HepG2 (cell line): Measurements from ENCODE around the gene ZNRF3. TPM values are rescaled to one million over a fixed set of nuclear protein-coding genes. Genes with fewer than 3 reads are reported as not detected.

Source experiments
- CEBPB ChIP-seq: IDR thresholded peaks from 2 replicates; pipeline ENCODE4 v1.6.1; 2011; ENCODE audit warnings: low read depth, low read length, improper control_type of control experiment, borderline replicate concordance
- EP300 ChIP-seq, 3 experiments: sonication (generic) in 1 of 3; formaldehyde crosslinking in 1 of 3; IDR thresholded peaks; 2 replicates each; pipeline versions ENCODE4 v1.5.1 to v1.6.1; 2011 to 2020; ENCODE audit warnings: low read depth in 2 of 3, low read length in 2 of 3, borderline replicate concordance in 1 of 3, improper control_type of control experiment in 1 of 3, mild to moderate bottlenecking in 1 of 3, missing genetic modification reagents in 1 of 3, moderate library complexity in 1 of 3
- IRX3 ChIP-seq: sonication (generic); formaldehyde crosslinking; IDR thresholded peaks from 2 replicates; pipeline ENCODE4 v1.8.1; 2023; ENCODE audit warnings: mild to moderate bottlenecking, low read depth, missing genetic modification reagents, borderline replicate concordance
- KDM3A ChIP-seq: IDR thresholded peaks from 2 replicates; pipeline ENCODE4 v1.6.1; 2018; ENCODE audit warnings: low read depth, missing compliant biosample characterization
- MBNL3 ChIP-seq: fragments of 250-450 bp; sonication (Bioruptor Pico); conservative IDR thresholded peaks from 2 replicates; pipeline ENCODE4 v1.8.0; 2022; ENCODE audit warnings: mild to moderate bottlenecking, inconsistent platforms
- MED13 ChIP-seq: sonication (generic); formaldehyde crosslinking; IDR thresholded peaks from 2 replicates; pipeline ENCODE4 v1.5.0; 2020; ENCODE audit warnings: missing genetic modification reagents
- NR2F6 ChIP-seq, 2 experiments: IDR thresholded peaks; 2 replicates each; pipeline ENCODE4 v1.6.1; 2016; ENCODE audit warnings: antibody characterized with exemption in 1 of 2, mild to moderate bottlenecking in 1 of 2
- ZMYM4 ChIP-seq: sonication (generic); formaldehyde crosslinking; IDR thresholded peaks from 2 replicates; pipeline ENCODE4 v1.8.1; 2023; ENCODE audit warnings: mild to moderate bottlenecking, missing genetic modification reagents
- ZNF224 ChIP-seq: sonication (generic); formaldehyde crosslinking; IDR thresholded peaks from 2 replicates; pipeline ENCODE4 v1.5.0; 2020; ENCODE audit warnings: mild to moderate bottlenecking, missing genetic modification reagents
- ZNF547 ChIP-seq: sonication (generic); formaldehyde crosslinking; IDR thresholded peaks from 2 replicates; pipeline ENCODE4 v1.5.1; 2020; ENCODE audit warnings: mild to moderate bottlenecking, missing genetic modification reagents
- polyA plus RNA-seq, 8 experiments: library from polyadenylated mRNA; depleted of rRNA in 3 of 8; stranded (reverse) in 7 of 8; unstranded in 1 of 8; fragments of >200 nt; fragmentation: Illumina TruSeq in 4 of 8; extraction: Trizol in 4 of 8; gene quantifications; 2 replicates each; pipeline versions ENCODE4 v1.2.1 to v1.2.3, GENCODE V29; 2011 to 2016; ENCODE audit warnings: low read depth in 4 of 8, missing spikeins in 1 of 8, mixed read lengths in 1 of 8; ENCODE audit not compliant: insufficient read depth in 1 of 8
- total RNA-seq, 5 experiments: library from RNA; depleted of rRNA; stranded (reverse); fragments of >200 nt; fragmentation: Illumina TruSeq; extraction: Trizol; gene quantifications; 2 replicates each; pipeline ENCODE4 v1.2.3, GENCODE V29; 2016; ENCODE audit warnings: low read depth in 1 of 5
- TF ChIP-seq, protein P1 (sequence below): sonication (generic); formaldehyde crosslinking; IDR thresholded peaks from 2 replicates; pipeline ENCODE4 v1.4.0; 2020; ENCODE audit warnings: missing genetic modification reagents
- TF ChIP-seq, protein P2 (sequence below): IDR thresholded peaks from 2 replicates; pipeline ENCODE4 v1.6.1; 2016; ENCODE audit warnings: low read depth, missing genetic modification reagents, missing compliant biosample characterization
- TF ChIP-seq, protein P3 (sequence below): sonication (generic); formaldehyde crosslinking; IDR thresholded peaks from 2 replicates; pipeline ENCODE4 v1.5.0; 2020; ENCODE audit warnings: mild to moderate bottlenecking, missing genetic modification reagents, borderline replicate concordance

ZNRF3 gene
- total and polyA plus RNA-seq, 2 of the 13 experiments (the other 11 are each of a cell fraction or from before 2014, with no cell fraction given): 20.3 to 36.7 TPM

DNA sequence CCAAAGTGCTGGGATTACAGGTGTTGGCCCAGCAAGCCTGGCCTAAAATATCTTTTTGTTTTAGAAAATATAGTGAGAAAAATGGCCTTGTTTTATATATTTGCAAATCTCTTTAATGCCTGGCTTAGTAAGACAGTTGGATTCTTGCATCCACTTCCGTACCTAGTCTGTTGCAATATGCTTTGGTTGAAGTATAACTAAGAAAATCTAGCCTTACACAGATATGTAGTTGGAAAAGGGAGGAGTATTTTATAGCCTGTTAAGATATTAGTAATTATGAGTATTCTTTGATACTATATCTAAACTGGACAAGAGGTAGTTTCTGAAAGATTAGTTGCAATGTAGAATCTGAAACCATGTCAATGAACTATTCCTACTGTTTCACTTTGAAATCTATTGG, 65.1 kb downstream of the ZNRF3 start (continued):
- TF ChIP-seq, protein P1, sequence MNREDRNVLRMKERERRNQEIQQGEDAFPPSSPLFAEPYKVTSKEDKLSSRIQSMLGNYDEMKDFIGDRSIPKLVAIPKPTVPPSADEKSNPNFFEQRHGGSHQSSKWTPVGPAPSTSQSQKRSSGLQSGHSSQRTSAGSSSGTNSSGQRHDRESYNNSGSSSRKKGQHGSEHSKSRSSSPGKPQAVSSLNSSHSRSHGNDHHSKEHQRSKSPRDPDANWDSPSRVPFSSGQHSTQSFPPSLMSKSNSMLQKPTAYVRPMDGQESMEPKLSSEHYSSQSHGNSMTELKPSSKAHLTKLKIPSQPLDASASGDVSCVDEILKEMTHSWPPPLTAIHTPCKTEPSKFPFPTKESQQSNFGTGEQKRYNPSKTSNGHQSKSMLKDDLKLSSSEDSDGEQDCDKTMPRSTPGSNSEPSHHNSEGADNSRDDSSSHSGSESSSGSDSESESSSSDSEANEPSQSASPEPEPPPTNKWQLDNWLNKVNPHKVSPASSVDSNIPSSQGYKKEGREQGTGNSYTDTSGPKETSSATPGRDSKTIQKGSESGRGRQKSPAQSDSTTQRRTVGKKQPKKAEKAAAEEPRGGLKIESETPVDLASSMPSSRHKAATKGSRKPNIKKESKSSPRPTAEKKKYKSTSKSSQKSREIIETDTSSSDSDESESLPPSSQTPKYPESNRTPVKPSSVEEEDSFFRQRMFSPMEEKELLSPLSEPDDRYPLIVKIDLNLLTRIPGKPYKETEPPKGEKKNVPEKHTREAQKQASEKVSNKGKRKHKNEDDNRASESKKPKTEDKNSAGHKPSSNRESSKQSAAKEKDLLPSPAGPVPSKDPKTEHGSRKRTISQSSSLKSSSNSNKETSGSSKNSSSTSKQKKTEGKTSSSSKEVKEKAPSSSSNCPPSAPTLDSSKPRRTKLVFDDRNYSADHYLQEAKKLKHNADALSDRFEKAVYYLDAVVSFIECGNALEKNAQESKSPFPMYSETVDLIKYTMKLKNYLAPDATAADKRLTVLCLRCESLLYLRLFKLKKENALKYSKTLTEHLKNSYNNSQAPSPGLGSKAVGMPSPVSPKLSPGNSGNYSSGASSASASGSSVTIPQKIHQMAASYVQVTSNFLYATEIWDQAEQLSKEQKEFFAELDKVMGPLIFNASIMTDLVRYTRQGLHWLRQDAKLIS (CRISPR knock-in tag): no peak
- TF ChIP-seq CEBPB: peak; percentile 86
- no peak for TF ChIP-seq ZMYM4 (CRISPR knock-in tag)
- TF ChIP-seq MBNL3 (CRISPR knock-in tag): no peak
- no peak for TF ChIP-seq IRX3 (CRISPR knock-in tag)
- TF ChIP-seq MED13 (CRISPR knock-in tag): no peak
- TF ChIP-seq, protein P2, sequence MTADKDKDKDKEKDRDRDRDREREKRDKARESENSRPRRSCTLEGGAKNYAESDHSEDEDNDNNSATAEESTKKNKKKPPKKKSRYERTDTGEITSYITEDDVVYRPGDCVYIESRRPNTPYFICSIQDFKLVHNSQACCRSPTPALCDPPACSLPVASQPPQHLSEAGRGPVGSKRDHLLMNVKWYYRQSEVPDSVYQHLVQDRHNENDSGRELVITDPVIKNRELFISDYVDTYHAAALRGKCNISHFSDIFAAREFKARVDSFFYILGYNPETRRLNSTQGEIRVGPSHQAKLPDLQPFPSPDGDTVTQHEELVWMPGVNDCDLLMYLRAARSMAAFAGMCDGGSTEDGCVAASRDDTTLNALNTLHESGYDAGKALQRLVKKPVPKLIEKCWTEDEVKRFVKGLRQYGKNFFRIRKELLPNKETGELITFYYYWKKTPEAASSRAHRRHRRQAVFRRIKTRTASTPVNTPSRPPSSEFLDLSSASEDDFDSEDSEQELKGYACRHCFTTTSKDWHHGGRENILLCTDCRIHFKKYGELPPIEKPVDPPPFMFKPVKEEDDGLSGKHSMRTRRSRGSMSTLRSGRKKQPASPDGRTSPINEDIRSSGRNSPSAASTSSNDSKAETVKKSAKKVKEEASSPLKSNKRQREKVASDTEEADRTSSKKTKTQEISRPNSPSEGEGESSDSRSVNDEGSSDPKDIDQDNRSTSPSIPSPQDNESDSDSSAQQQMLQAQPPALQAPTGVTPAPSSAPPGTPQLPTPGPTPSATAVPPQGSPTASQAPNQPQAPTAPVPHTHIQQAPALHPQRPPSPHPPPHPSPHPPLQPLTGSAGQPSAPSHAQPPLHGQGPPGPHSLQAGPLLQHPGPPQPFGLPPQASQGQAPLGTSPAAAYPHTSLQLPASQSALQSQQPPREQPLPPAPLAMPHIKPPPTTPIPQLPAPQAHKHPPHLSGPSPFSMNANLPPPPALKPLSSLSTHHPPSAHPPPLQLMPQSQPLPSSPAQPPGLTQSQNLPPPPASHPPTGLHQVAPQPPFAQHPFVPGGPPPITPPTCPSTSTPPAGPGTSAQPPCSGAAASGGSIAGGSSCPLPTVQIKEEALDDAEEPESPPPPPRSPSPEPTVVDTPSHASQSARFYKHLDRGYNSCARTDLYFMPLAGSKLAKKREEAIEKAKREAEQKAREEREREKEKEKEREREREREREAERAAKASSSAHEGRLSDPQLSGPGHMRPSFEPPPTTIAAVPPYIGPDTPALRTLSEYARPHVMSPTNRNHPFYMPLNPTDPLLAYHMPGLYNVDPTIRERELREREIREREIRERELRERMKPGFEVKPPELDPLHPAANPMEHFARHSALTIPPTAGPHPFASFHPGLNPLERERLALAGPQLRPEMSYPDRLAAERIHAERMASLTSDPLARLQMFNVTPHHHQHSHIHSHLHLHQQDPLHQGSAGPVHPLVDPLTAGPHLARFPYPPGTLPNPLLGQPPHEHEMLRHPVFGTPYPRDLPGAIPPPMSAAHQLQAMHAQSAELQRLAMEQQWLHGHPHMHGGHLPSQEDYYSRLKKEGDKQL: no peak
- 0 out of 4 replicates have a peak, but pooled peaks of 1 of the 2 experiments have one; percentile 45 for TF ChIP-seq EP300 (IDR thresholded peaks at IDR 0.05; ENCODE audit: low read depth in 2 of 2, low read length in 2 of 2)
- no peak for TF ChIP-seq EP300 (CRISPR knock-in tag; IDR thresholded peaks at IDR 0.05; ENCODE audit: borderline replicate concordance)
- TF ChIP-seq KDM3A (CRISPR knock-in tag): no peak
- TF ChIP-seq ZNF547 (CRISPR knock-in tag): no peak
- TF ChIP-seq, protein P3, sequence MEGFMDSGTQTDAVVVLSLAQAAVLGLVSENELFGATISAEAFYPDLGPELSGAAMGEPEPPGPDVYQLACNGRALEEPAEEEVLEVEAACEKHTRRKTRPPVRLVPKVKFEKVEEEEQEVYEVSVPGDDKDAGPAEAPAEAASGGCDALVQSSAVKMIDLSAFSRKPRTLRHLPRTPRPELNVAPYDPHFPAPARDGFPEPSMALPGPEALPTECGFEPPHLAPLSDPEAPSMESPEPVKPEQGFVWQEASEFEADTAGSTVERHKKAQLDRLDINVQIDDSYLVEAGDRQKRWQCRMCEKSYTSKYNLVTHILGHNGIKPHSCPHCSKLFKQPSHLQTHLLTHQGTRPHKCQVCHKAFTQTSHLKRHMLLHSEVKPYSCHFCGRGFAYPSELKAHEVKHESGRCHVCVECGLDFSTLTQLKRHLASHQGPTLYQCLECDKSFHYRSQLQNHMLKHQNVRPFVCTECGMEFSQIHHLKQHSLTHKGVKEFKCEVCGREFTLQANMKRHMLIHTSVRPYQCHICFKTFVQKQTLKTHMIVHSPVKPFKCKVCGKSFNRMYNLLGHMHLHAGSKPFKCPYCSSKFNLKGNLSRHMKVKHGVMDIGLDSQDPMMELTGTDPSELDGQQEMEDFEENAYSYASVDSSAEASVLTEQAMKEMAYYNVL: no peak
- no peak for TF ChIP-seq NR2F6 (IDR thresholded peaks at IDR 0.05)
- TF ChIP-seq NR2F6 (CRISPR knock-in tag; IDR thresholded peaks at IDR 0.05): no peak
- TF ChIP-seq ZNF224 (CRISPR knock-in tag): no peak
